B cell (primary cell): ENCODE results near the gene CTNNA3.

ENCODE experiments used
- EZH2 ChIP-seq: IDR thresholded peaks from 2 replicates; pipeline ENCODE4 v1.6.1; 2012; ENCODE audit warnings: borderline replicate concordance, low read depth, mild to moderate bottlenecking, moderate library complexity, low read length; ENCODE audit not compliant: insufficient read depth, poor library complexity, severe bottlenecking
- TF ChIP-seq, protein P1 (sequence below): fragments of 200-600 bp; IDR thresholded peaks from one replicate; pipeline ENCODE4 v1.8.0; 2022; ENCODE audit warnings: antibody characterized with exemption, mild to moderate bottlenecking

DNA sequence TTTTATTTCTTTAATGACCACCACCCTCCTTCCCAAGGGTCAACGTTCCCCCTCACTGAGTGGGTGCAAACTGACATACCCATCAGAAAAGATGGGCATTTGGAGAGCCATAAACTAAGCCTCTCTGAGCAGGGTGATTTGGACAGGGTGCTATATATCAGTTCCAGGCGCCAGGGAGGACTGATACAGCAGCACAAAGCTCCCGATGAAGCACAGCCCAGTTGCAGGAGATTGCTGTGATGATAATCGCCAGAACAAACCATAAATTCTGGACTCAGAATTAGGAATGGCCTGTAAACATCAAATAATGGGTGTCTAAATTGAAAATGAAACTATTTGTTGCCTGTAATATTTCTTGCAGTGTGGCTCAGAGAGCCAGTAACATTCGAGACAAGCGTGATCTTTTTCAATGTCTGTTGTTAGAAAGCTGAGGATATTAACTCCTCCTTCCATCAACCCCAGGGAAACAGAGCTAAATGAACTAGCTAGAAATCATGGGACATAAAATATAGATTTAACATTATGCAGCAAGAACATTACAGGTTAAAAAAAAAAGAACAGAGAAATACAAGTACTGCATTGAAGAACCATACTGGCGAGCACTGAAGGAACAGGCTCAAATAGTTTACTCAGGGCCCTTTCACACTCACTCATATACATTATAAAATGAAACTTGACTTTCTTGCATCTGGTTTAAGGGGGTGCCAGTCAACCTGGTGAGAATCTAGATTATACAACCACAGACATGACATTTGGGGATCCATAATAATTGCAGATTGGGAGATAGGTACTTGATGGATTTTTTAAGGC, 907.6 kb downstream of the CTNNA3 start:
- TF ChIP-seq, protein P1, sequence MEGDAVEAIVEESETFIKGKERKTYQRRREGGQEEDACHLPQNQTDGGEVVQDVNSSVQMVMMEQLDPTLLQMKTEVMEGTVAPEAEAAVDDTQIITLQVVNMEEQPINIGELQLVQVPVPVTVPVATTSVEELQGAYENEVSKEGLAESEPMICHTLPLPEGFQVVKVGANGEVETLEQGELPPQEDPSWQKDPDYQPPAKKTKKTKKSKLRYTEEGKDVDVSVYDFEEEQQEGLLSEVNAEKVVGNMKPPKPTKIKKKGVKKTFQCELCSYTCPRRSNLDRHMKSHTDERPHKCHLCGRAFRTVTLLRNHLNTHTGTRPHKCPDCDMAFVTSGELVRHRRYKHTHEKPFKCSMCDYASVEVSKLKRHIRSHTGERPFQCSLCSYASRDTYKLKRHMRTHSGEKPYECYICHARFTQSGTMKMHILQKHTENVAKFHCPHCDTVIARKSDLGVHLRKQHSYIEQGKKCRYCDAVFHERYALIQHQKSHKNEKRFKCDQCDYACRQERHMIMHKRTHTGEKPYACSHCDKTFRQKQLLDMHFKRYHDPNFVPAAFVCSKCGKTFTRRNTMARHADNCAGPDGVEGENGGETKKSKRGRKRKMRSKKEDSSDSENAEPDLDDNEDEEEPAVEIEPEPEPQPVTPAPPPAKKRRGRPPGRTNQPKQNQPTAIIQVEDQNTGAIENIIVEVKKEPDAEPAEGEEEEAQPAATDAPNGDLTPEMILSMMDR, result no peak
- TF ChIP-seq EZH2, result no peak
